ENCODE results near the gene HOTAIR.

- TF ChIP-seq GATA3 (IDR thresholded peaks at IDR 0.05; ENCODE audit: low read depth, low read length) (no peak), GATA2 (IDR thresholded peaks at IDR 0.05; ENCODE audit: low read depth, low read length) (no peak)
Observed at GRCh38 chr12:53969588-53970259, 5.0 kb downstream of the HOTAIR start.

Measured in SH-SY5Y (cell line).